ENCODE results near the gene MARCKSL1.
"Not testable (repeated sequence)": the region's sequence is repeated elsewhere in the genome, so short reads cannot be mapped to it uniquely, and the experiment has no call there.

The MARCKSL1 gene

DNA sequence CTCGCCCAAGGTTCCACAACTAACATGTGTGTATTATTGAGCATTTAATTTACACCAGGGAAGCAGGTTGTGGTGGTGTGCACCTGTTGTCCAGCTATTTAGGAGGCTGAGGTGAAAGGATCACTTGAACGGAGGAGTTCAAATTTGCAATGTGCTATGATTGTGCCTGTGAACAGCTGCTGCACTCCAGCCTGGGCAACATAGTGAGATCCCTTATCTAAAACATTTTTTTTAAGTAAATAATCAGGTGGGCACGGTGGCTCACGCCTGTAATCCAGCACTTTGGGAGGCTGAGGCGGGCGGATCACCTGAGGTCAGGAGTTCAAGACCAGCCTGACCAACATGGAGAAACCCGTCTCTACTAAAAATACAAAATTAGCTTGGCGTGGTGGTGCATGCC, 51.3 kb downstream of the MARCKSL1 start:
- DNase-seq, result not testable (repeated sequence)

All from femur (tissue), 1 donor.